ENCODE results near the gene MGAM2.

Gene MGAM2

DNA sequence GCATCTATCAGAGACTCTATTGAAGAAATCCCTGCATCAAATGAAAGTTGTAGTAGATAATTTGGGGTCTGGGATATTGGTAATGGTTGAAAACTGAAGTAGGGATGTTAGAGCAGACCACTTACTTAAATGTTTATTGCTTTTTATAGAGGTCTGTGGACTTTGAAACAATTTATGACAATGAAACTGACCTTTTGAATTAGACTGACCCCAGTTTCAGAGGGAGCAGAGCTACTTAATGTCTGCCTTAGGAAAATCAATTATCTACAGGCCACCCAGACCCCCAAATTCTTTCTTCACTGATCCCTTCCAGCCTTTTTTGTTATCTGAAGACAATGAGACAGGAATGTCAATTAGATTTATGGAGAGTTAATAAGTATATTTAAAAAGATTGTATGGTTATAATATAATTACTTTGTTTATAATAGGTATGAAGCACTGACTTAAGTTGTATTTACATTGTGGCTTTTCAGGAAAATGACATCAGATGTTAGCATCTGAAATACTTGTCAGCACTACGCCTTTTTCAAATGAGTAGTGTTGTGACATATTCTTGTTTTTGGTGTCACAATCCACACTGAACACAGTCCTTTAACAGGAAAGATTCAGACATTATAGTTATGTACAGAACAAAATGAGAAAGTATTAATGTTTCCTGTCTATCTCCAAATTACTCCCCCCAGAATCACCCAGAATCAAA is 13.9 kb downstream of the MGAM2 start:
- no peak for DNase-seq

GRCh38 chr7:142130267-142130666 is 18.7 kb downstream of the MGAM2 start:
- DNase-seq = no peak

DNA sequence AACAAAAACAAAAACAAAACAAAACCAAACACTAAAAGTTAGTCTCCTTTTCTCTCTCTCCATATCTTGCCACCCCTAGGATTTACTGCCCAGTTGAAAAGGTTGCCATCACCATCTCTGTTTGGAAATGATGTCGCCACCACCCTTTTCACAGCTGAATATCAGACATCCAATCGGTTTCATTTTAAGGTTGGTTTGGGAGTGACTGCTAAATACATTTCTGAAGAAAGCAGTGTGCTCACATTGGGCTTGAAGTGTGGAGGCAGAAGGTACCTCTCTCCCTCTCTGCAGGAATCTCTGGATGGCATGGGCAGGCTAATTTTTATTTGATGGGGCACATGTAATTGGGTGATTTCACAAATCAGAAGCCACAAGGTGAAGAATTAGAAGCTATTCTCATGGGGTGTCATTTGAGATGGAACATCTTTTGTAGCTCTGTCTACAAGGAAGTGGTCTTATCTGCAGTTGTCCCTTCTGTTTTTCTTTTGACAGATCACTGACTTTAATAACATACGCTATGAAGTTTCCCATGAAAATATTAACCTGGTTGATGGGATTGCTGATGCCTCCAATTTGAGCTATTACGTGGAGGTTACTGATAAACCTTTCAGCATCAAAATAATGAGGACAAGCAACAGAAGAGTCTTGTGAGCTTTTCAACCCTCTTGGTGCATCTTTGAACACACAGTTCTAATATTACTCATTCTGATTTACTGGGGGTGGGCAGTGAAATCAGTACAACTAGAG is 20.1 kb downstream of the MGAM2 start:
- no peak for DNase-seq

GRCh38 chr7:142133731-142134148 is 22.2 kb downstream of the MGAM2 start:
- no peak for DNase-seq

- no peak for DNase-seq
Measured at GRCh38 chr7:142134909-142135308, 23.4 kb downstream of the MGAM2 start.

GRCh38 chr7:142138996-142139395 is 27.5 kb downstream of the MGAM2 start:
- DNase-seq = no peak

DNA sequence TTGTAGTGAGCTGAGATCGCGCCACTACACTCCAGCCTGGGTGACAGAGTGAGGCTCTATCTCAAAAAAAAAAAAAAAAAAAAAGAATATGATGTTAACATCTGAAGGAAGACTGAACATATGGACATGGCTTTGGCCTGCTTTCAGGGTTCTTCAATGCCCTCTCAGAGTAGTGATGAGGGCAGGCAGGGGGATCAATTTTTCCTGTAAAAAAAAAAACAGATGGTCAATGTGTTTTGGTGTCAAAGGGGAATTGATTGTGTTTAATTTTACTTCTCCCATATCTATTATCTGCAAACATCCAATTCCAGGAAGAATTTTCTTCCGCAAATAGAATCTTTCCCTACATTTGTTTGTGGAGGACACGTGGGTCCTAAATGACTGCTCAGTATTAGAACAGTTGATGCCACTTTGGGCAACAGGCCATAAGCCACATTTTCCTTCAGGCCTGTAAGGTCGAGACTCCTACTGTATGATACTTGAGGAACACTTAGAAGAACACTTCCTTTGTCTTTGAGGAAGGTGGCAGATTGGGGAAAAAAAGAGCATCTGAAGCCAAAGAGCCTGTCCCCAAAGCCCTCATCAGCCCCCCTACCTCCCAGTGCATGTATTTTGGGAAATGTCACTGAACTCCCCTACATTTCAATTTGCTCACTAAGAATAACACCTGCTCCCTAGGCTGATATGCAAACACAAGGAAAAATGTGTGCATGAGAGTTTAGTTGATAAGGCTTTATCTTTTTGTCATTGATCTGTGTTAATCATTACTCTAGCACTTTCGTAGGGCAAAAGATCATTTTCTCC is 28.3 kb downstream of the MGAM2 start:
- no peak for DNase-seq

GRCh38 chr7:142140401-142140959 is 29.0 kb downstream of the MGAM2 start:
- DNase-seq = no peak

GRCh38 chr7:142142702-142143101 is 31.2 kb downstream of the MGAM2 start:
- DNase-seq = no peak

GRCh38 chr7:142146124-142146523 is 34.6 kb downstream of the MGAM2 start:
- no peak for DNase-seq

DNA sequence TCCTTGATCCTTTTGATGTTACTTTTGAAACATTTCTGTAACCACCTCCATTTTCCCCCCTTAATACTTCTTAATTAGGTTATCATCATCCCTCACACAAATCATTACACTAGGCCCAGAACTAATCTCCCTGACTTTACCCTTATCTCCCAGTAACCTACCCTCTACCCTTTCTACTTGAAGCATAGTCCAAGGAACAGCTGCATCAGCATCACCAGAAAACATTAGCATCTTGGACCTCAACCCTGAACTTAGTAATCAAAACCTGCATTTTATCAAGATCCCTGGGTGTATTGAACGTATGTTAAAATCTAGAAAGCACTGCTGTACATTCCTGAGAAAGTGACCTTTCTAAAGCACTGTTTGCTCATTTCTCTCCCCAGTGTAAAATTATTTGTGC is 38.8 kb downstream of the MGAM2 start:
- DNase-seq = no peak

GRCh38 chr7:142150869-142151268 is 39.4 kb downstream of the MGAM2 start:
- no peak for DNase-seq

GRCh38 chr7:142152076-142152475 is 40.6 kb downstream of the MGAM2 start:
- no peak for DNase-seq

- peak in 1 of 2 experiments; percentile 14 for DNase-seq
Measured at GRCh38 chr7:142153400-142153799, 41.9 kb downstream of the MGAM2 start.

DNA sequence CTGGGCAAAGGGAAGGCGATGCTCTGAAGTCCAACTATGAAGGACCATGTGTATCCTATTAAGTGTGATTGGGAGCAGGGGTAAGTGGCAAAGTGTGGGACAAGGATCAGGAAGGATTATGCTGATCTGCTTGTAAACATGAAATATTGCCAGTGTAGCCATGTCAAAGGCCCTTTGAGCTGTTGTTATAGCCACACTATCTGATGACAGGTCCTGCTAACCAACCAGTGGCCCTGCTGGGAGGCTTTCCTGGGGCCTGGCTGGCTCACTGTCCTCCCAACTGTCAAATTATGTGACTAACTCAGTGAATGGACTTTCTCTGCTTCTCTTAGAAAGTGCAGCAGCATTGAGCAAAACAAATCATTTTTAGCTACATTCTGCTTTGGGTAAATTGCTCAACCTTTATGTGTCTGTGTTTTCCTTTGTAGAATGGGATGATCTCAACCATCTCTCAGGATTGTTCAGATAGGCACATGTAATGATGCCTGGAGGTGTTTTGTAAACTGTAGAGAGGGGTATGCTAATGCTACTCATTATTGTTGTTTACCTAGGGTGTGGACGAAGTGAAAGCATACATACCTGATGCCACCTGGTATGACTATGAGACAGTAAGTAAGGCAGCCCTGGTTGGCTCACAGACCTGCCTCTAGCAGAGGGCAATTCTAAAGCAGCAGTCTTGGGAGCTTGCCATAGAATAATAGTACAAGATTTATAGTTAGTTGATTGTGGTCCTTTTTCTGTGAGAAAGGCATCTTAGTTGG is 47.4 kb downstream of the MGAM2 start:
- no peak for DNase-seq

- no peak for DNase-seq
Measured at GRCh38 chr7:142161921-142162320, 50.4 kb downstream of the MGAM2 start.

DNA sequence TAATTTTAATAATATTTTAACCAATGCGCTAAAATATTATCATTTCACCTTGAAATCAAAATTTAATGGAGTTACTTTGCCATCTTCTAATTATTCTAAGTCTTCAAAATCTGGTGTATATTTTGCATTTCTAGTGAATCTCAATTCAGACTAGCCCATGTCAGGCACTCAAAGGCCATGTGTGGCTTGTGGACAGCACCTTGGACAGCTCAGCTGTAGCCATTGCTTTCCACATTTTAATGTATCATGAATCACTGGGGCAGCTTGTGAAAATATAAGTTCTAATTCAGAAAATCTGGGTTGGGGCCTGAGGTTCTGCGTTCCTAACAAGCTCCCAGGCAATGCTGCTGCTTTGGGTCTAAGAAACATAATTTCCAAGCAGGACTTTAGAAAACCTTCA is 57.2 kb downstream of the MGAM2 start:
- DNase-seq = no peak

- no peak for DNase-seq
Measured at GRCh38 chr7:142172932-142173331, 61.4 kb downstream of the MGAM2 start.

DNA sequence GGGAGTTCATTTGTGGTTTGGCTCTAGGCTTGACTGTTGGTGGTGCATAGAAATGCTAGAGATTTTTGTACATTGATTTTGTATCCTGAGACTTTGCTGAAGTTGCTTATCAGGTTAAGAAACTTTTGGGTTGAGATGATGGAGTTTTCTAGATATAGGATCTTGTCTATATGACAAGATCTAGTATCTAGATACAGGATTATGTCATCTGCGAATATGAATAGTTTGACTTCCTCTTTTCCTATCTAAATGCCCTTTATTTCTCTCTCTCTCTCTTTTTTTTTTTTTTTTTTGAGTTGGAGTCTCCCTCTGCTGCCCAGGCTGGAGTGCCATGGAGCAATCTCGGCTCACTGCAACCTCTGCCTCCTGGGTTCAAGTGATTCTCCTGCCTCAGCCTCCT is 62.9 kb downstream of the MGAM2 start:
- DNase-seq = no peak

GRCh38 chr7:142175594-142175993 is 64.1 kb downstream of the MGAM2 start:
- no peak for DNase-seq

GRCh38 chr7:142176901-142177300 is 65.4 kb downstream of the MGAM2 start:
- DNase-seq = no peak

- DNase-seq = no peak
Measured at GRCh38 chr7:142177869-142178268, 66.4 kb downstream of the MGAM2 start.

DNA sequence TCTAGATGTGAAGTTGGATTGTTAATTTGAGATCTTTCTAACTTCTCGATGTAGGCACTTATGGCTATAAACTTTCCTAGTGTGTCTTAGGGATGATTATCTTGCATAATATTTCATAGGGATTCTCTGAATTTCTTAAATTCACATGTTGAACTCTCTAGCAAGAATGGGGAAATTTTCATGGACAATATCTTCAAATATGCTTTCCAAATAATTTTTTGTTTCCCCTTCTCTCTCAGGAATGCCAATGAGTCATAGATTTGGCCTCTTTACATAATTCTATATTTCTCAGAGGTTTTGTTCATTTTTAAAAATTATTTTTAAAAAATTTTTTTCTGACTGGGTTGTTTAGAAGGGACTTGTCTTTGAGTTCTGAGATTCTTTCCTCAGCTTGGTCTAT is 68.9 kb downstream of the MGAM2 start:
- no peak for DNase-seq

Data from SW 1271 (cell line).